ENCODE data around the gene ZFYVE21. TPM values are rescaled to one million over a fixed set of nuclear protein-coding genes. Genes with fewer than 3 reads are reported as not detected.

ZFYVE21 gene
- total RNA-seq, 4 donors from 2014 or later: 168 to 190 (median 177) TPM

DNA sequence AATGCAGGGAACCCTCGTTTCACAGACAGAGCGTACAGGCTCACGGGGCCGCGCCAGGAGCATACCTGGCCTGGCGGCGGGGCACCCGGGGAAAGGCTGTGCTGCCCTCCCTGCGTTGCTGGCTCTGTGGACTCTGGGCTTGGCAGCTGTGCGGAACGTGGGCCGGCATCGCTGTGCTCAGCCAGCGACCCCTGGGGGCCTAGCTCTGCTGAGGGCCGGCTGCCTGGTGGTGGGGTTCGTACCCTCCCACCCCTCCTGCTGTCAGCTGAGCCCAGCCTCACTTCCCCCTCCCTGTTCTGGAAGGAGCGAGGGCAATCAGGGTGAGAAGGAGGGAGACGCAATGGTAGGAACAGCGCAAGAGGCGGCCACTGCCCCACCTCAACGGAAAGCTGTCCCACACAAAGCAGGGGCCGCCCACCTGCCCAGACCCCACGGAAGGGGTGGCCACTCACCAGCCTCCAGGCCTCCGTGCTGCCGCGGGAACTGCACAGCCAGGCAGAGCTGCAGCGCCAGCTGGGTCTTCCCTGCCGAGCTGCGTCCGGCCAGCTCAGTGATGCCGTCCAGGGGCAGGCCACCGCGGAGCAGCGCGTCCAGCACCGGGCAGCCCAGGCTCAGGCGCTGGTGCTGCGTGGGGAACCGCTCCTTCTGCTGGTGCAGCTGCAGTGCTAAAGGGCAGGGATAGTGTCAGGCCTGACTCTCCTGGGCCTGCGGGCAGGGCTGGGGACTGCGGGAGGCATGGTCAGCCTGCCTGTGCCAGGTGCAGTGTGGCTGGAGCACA is 8.9 kb upstream of the ZFYVE21 start:
- no peak for DNase-seq (ENCODE audit: low spot score in 2 of 2)
- H3K4me1 ChIP-seq: peaks cover 56% of the 10 kb centered on the region
- H3K9me3 ChIP-seq: no peaks in the 10 kb centered on the region
- H3K4me3 ChIP-seq: no peak overlapping the region
- peaks cover 51% of the 10 kb centered on the region for H3K36me3 ChIP-seq
- H3K27ac ChIP-seq: no peak overlapping the region
- TF ChIP-seq CTCF (IDR thresholded peaks at IDR 0.05) (no peak), POLR2AphosphoS5 (IDR thresholded peaks at IDR 0.05) (no peak), POLR2A (IDR thresholded peaks at IDR 0.05) (no peak), EP300 (IDR thresholded peaks at IDR 0.05) (no peak)
- no peaks in the 10 kb centered on the region for H3K27me3 ChIP-seq
- 95% methylated on average over 4 of the region's 41 CpGs for WGBS

DNA sequence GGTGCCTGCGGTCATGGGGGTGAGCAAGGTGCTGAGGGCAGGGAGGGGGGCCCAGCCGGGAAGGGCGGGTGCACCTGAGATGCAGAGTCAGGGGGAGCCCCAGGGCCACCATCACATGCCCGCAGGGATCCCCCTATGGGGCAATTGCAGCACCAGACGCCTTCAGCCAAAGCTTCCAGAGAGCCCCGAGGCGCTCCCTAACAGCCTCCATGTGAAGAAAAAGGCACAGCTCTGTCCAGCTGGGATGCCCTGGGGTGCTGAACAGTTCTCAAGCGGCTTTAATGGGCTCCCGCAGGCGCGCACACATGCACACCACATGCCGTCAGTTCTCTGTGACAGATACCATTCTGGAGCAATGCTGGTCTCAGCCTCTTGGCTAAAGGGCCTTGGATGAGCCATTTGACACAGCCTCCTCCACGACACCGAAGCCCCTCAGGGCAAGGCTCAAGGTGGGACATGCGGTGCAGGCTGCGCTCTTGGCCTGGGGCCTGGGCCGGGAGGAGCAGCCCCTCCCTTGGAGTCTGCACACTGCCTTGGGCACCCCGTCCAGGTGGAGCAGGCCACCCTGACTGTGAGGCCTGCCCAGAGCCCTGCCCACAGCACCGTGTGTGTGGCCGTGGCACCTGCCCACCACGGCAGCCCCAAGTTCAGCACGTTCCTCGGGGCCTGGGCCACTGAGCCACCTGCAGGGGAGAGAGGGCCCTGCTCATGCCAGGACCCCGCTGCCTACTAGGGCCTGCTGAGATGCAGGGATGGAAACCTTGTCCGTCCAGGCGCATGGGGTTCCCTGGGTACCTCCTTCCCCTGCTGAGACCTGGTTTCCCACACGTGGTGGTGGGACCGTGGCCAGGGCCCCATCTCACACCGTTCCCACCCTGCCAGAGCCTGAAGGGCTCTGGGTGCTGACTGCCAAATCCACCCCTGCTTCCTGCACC is 8.0 kb upstream of the ZFYVE21 start:
- no peaks in the 10 kb centered on the region for H3K9me3 ChIP-seq
- WGBS: 67% methylated on average over 5 of the region's 29 CpGs
- no peak overlapping the region for H3K27ac ChIP-seq
- TF ChIP-seq POLR2A (IDR thresholded peaks at IDR 0.05) (no peak), EP300 (IDR thresholded peaks at IDR 0.05) (no peak), POLR2AphosphoS5 (IDR thresholded peaks at IDR 0.05) (no peak), CTCF (IDR thresholded peaks at IDR 0.05) (no peak)
- no peaks in the 10 kb centered on the region for H3K27me3 ChIP-seq
- peaks cover 42% of the 10 kb centered on the region for H3K36me3 ChIP-seq
- no peak overlapping the region for H3K4me3 ChIP-seq
- peaks cover 65% of the 10 kb centered on the region for H3K4me1 ChIP-seq
- no peak for DNase-seq (ENCODE audit: low spot score in 2 of 2)

GRCh38 chr14:103708750-103709187 is 6.8 kb upstream of the ZFYVE21 start:
- DNase-seq (ENCODE audit: low spot score in 2 of 2): no peak
- Histone ChIP-seq H3K4me1 (peaks cover 76% of the 10 kb centered on the region), H3K9me3 (no peaks in the 10 kb centered on the region), H3K27me3 (no peaks in the 10 kb centered on the region), H3K4me3 (peak overlapping the region; percentile 5), H3K27ac (peak overlapping the region; percentile 31), H3K36me3 (peaks cover 30% of the 10 kb centered on the region)
- no peak for TF ChIP-seq EP300 (IDR thresholded peaks at IDR 0.05)
- no peak for TF ChIP-seq POLR2AphosphoS5 (IDR thresholded peaks at IDR 0.05)
- no peak for TF ChIP-seq POLR2A (IDR thresholded peaks at IDR 0.05)
- no peak for TF ChIP-seq CTCF (IDR thresholded peaks at IDR 0.05)
- 45% methylated on average over 18 of the region's 18 CpGs for WGBS

GRCh38 chr14:103709814-103710213 is 5.8 kb upstream of the ZFYVE21 start:
- TF ChIP-seq EP300 (IDR thresholded peaks at IDR 0.05) (no peak), CTCF (IDR thresholded peaks at IDR 0.05) (no peak), POLR2AphosphoS5 (IDR thresholded peaks at IDR 0.05) (no peak), POLR2A (IDR thresholded peaks at IDR 0.05) (no peak)
- DNase-seq (ENCODE audit: low spot score in 2 of 2): no peak
- Histone ChIP-seq H3K9me3 (no peaks in the 10 kb centered on the region), H3K4me3 (no peak overlapping the region), H3K27me3 (no peaks in the 10 kb centered on the region), H3K36me3 (peaks cover 27% of the 10 kb centered on the region), H3K27ac (no peak overlapping the region), H3K4me1 (peaks cover 87% of the 10 kb centered on the region)
- 65% methylated on average over 15 of the region's 15 CpGs for WGBS
